ENCODE measurements around the gene CFAP221. TPM values are rescaled to one million over a fixed set of nuclear protein-coding genes. Genes with fewer than 3 reads are reported as not detected.

Gene CFAP221
- polyA plus RNA-seq, 3 donors from 2014 or later = not detected

DNA sequence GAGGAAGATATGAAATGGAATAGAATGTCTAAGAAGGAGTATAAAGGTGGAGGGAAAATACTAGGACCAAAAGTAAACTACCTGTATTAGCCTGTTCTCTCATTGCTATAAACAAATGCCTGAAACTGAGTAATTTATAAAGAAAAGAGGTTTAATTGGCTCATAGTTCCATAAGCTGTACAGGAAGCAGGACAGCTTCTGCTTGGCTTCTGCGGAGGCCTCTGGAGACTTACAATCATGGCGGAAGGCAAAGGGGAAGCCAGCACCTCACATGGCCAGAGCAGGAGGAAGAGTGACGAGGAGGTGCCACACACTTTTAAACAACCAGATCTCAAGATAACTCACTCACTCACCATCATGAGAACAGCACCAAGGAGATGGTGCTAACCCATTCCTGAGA lies 101.9 kb downstream of the CFAP221 start:
- H3K4me1 Mint-ChIP-seq = no peaks in the 10 kb centered on the region
- H3K27ac Mint-ChIP-seq = no peak overlapping the region
- no peaks in the 10 kb centered on the region for H3K36me3 Mint-ChIP-seq
- H3K4me3 Mint-ChIP-seq = no peak overlapping the region
- H3K9me3 Mint-ChIP-seq = peaks cover 0 to 1% (median 0%) of the 10 kb centered on the region in 6 donors
- DNase-seq = no peak
- H3K27me3 Mint-ChIP-seq (ENCODE audit: low read depth in 3 of 3) = peaks cover 2 to 24% (median 4%) of the 10 kb centered on the region in 3 donors

- Mint-ChIP-seq H3K36me3 (no peaks in the 10 kb centered on the region), H3K4me3 (no peak overlapping the region), H3K27me3 (ENCODE audit: low read depth in 3 of 3) (peaks cover 0 to 21% (median 4%) of the 10 kb centered on the region in 3 donors), H3K4me1 (no peaks in the 10 kb centered on the region), H3K9me3 (peaks cover 0 to 1% (median 0%) of the 10 kb centered on the region in 6 donors), H3K27ac (no peak overlapping the region)
- DNase-seq = no peak
These were observed 103.4 kb downstream of the CFAP221 start for GRCh38 chr2:119647440-119648169.

- H3K9me3 Mint-ChIP-seq = peaks cover 0 to 1% (median 0%) of the 10 kb centered on the region in 6 donors
- H3K36me3 Mint-ChIP-seq = no peaks in the 10 kb centered on the region
- H3K4me3 Mint-ChIP-seq = no peak overlapping the region
- DNase-seq = no peak
- H3K27me3 Mint-ChIP-seq (ENCODE audit: low read depth in 3 of 3) = peaks cover 0 to 26% (median 4%) of the 10 kb centered on the region in 3 donors
- no peak overlapping the region for H3K27ac Mint-ChIP-seq
- H3K4me1 Mint-ChIP-seq = no peaks in the 10 kb centered on the region
These were observed 105.2 kb downstream of the CFAP221 start for GRCh38 chr2:119649364-119649917.

DNA sequence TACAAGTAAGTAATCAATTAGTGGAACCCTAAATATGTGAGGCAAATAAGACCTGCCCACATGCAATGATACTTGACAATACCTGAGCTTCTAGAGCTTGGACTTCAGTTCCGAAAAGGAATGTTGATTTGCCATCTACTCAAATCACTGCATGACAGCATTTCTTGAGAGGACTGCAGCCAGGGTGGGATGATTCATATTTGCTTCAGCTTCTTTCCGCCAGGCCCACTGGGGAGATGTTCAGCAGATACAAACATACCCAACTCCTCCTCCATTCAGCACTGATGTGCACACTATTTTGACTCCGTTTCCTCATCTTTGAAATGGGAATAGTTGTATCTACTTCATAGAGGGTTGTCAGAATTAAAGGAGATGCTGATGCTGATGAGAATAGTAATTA lies 106.0 kb downstream of the CFAP221 start:
- Mint-ChIP-seq H3K27me3 (ENCODE audit: low read depth in 3 of 3) (peaks cover 0 to 26% (median 4%) of the 10 kb centered on the region in 3 donors), H3K4me1 (no peaks in the 10 kb centered on the region)

DNA sequence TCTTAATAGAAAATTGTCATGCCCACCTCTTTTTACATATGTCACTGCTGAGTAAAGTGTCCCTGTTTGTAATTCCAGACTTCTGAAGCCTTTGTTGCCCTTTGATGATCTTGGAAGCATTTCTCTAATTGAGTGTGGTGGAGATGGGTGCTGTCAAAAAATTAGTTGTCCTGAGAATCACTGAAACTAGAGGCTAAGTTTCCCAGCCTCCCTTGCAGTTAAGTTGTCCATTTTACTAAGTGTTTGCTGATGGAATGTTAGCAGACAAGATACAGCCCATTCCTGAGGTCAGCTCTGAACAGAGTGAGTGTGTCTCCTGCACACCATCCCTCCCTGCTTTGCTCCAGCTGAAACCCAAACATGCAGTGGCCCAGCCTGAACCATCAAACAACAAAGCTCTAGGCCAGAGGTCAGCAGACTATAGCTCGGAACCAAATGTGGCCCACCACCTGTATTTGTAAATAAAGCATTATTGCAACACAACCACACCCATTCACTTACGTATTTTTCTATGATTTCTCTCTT lies 106.7 kb downstream of the CFAP221 start:
- Mint-ChIP-seq H3K9me3 (peaks cover 0 to 1% (median 0%) of the 10 kb centered on the region in 6 donors), H3K36me3 (no peaks in the 10 kb centered on the region), H3K4me1 (no peaks in the 10 kb centered on the region), H3K27ac (no peak overlapping the region), H3K27me3 (ENCODE audit: low read depth in 3 of 3) (peaks cover 0 to 20% (median 2%) of the 10 kb centered on the region in 3 donors), H3K4me3 (no peak overlapping the region)
- no peak for DNase-seq

More for the DNA sequence above, 106.0 kb downstream of the CFAP221 start:
- Mint-ChIP-seq H3K4me3 (no peak overlapping the region), H3K36me3 (no peaks in the 10 kb centered on the region), H3K9me3 (peaks cover 0 to 1% (median 0%) of the 10 kb centered on the region in 6 donors), H3K27ac (no peak overlapping the region)
- DNase-seq = no peak

DNA sequence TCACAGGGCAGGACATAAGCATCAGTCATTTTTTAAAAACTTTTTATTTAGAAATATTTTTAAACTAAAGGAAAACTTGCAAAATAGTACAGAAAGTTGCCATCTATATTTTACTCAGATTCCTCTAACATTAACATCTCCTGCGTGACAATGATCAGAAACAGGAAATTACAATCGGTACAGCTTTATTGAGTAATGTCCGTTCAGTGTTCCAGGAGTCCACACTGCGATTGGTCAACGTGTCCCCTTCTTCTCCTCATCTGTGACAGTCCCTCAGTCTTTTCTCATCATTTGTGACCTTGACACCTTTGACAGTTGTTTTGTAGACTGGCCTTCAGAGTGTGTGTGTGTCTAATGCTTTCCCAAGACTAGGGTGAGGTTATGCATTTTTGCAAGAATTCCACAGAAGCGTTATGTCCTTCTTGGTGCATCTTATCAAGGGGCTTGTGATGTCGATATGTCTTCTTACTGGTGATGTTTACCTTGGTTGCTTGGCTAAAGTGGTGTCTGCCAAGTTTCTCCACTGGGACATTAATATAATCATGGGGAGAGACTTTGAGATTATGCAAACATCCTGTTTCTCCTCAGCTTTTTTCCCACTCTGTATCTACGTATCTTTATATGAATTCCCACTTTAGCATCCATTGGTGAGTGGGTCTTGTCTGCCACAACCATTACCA lies 113.4 kb downstream of the CFAP221 start:
- peaks cover 0 to 11% (median 4%) of the 10 kb centered on the region in 3 donors for H3K27me3 Mint-ChIP-seq (ENCODE audit: low read depth in 3 of 3)
- no peak for DNase-seq
- H3K36me3 Mint-ChIP-seq = no peaks in the 10 kb centered on the region
- no peak overlapping the region for H3K27ac Mint-ChIP-seq
- H3K9me3 Mint-ChIP-seq = no peaks in the 10 kb centered on the region
- no peak overlapping the region for H3K4me3 Mint-ChIP-seq
- H3K4me1 Mint-ChIP-seq = no peaks in the 10 kb centered on the region

- Mint-ChIP-seq H3K36me3 (no peaks in the 10 kb centered on the region), H3K4me1 (peaks cover 10 to 11% of the 10 kb centered on the region in 2 donors), H3K4me3 (no peak overlapping the region), H3K9me3 (no peaks in the 10 kb centered on the region), H3K27ac (no peak overlapping the region), H3K27me3 (ENCODE audit: low read depth in 3 of 3) (peaks cover 4 to 10% (median 8%) of the 10 kb centered on the region in 3 donors)
- DNase-seq = peak; percentile 15 to 21 (median 20)
These were observed 115.5 kb downstream of the CFAP221 start for GRCh38 chr2:119659601-119660342.

GRCh38 chr2:119660343-119660658 lies 116.1 kb downstream of the CFAP221 start:
- DNase-seq = no peak
- Mint-ChIP-seq H3K27me3 (ENCODE audit: low read depth in 3 of 3) (peaks cover 4 to 11% (median 10%) of the 10 kb centered on the region in 3 donors), H3K27ac (no peak overlapping the region), H3K9me3 (no peaks in the 10 kb centered on the region), H3K4me3 (no peak overlapping the region), H3K4me1 (peaks cover 10 to 11% of the 10 kb centered on the region in 2 donors), H3K36me3 (no peaks in the 10 kb centered on the region)

GRCh38 chr2:119662297-119662696 lies 118.0 kb downstream of the CFAP221 start:
- Mint-ChIP-seq H3K4me1 (peaks cover 10 to 11% of the 10 kb centered on the region in 2 donors), H3K4me3 (no peak overlapping the region), H3K27ac (no peak overlapping the region), H3K9me3 (no peaks in the 10 kb centered on the region), H3K27me3 (ENCODE audit: low read depth in 3 of 3) (peaks cover 3 to 14% (median 11%) of the 10 kb centered on the region in 3 donors), H3K36me3 (no peaks in the 10 kb centered on the region)
- DNase-seq = no peak

DNA sequence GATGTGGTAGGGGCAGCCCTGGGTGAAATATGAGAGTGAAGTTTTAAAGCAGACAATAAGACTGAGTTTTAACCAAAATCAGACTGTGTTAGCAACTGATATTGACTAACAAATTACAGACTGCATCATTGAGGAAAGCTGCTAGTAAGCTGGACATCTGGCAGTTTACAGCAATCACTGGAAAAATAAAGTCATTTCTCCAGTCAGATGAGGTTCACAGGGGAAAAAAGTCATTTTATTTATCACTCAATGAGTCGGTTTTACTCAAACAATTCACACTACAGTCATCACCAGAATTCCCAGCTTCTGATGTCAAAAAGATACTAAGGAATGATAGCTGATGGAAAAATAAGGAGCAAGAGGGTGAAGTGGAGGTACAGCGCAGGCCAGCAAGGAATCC lies 124.3 kb downstream of the CFAP221 start:
- Mint-ChIP-seq H3K27me3 (ENCODE audit: low read depth in 3 of 3) (peaks cover 6 to 7% (median 7%) of the 10 kb centered on the region in 3 donors), H3K9me3 (no peaks in the 10 kb centered on the region), H3K27ac (peak overlapping the region in 1 of 6 donors; percentile 5), H3K4me1 (peaks cover 6% of the 10 kb centered on the region in 2 donors), H3K4me3 (no peak overlapping the region), H3K36me3 (no peaks in the 10 kb centered on the region)
- no peak for DNase-seq

GRCh38 chr2:119671016-119671415 lies 126.8 kb downstream of the CFAP221 start:
- Mint-ChIP-seq H3K36me3 (no peaks in the 10 kb centered on the region), H3K4me1 (no peaks in the 10 kb centered on the region), H3K27ac (no peak overlapping the region), H3K27me3 (ENCODE audit: low read depth in 3 of 3) (peaks cover 0 to 6% (median 5%) of the 10 kb centered on the region in 3 donors), H3K9me3 (no peaks in the 10 kb centered on the region), H3K4me3 (no peak overlapping the region)
- DNase-seq = no peak

- no peak for DNase-seq
- Mint-ChIP-seq H3K27me3 (ENCODE audit: low read depth in 3 of 3) (peaks cover 0 to 4% (median 4%) of the 10 kb centered on the region in 3 donors), H3K36me3 (no peaks in the 10 kb centered on the region), H3K4me1 (no peaks in the 10 kb centered on the region), H3K9me3 (no peaks in the 10 kb centered on the region), H3K27ac (no peak overlapping the region), H3K4me3 (no peak overlapping the region)
These were observed 127.5 kb downstream of the CFAP221 start for GRCh38 chr2:119671752-119672151.

- no peak overlapping the region for H3K27ac Mint-ChIP-seq
- H3K4me1 Mint-ChIP-seq = no peaks in the 10 kb centered on the region
- DNase-seq = no peak
- no peaks in the 10 kb centered on the region for H3K36me3 Mint-ChIP-seq
- H3K4me3 Mint-ChIP-seq = no peak overlapping the region
- peaks cover 0 to 4% (median 4%) of the 10 kb centered on the region in 3 donors for H3K27me3 Mint-ChIP-seq (ENCODE audit: low read depth in 3 of 3)
- H3K9me3 Mint-ChIP-seq = no peaks in the 10 kb centered on the region
These were observed 128.1 kb downstream of the CFAP221 start for GRCh38 chr2:119672161-119672862.
